ENCODE results near the gene TMF1.

Gene TMF1

GRCh38 chr3:69092030-69092516, 39.9 kb upstream of the TMF1 start:
- CTCF ChIA-PET, result interaction anchor here (0.9 to 5.2 kb wide), 3 partner anchors 9 to 214 kb away, joined by 4 to 19 read pairs (median 6); no protein-coding TSS in a partner anchor

GRCh38 chr3:69091389-69092029, 39.4 kb upstream of the TMF1 start:
- ChIA-PET POLR2A (interaction anchor here (0.9 to 2.0 kb wide), 2 partner anchors 9 to 39 kb away, joined by 3 to 26 read pairs; partner anchors contain the start of gene TMF1), CTCF (interaction anchor here (0.9 to 5.2 kb wide), 3 partner anchors 10 to 215 kb away, joined by 4 to 19 read pairs (median 6); no protein-coding TSS in a partner anchor)
- no peak for TF ChIP-seq CTCF (IDR thresholded peaks at IDR 0.05; ENCODE audit: control extremely low read depth, extremely low read depth, low read depth, missing control alignments)
- no peak for DNase-seq (ENCODE audit: extremely low spot score)

More at GRCh38 chr3:69092030-69092516, 39.9 kb upstream of the TMF1 start:
- TF ChIP-seq CTCF (IDR thresholded peaks at IDR 0.05; ENCODE audit: control extremely low read depth, extremely low read depth, low read depth, missing control alignments), result no peak
- POLR2A ChIA-PET, result interaction anchor here (0.9 to 2.0 kb wide), 2 partner anchors 9 to 40 kb away, joined by 3 to 26 read pairs; partner anchors contain the start of gene TMF1
- DNase-seq (ENCODE audit: extremely low spot score), result no peak

GRCh38 chr3:69090021-69090420, 37.9 kb upstream of the TMF1 start:
- CTCF ChIA-PET, result interaction anchor here (1.0 to 2.3 kb wide), 5 partner anchors 9 to 217 kb away, joined by 3 to 6 read pairs (median 5); no protein-coding TSS in a partner anchor
- no peak for DNase-seq (ENCODE audit: extremely low spot score)
- no peak for TF ChIP-seq CTCF (IDR thresholded peaks at IDR 0.05; ENCODE audit: control extremely low read depth, extremely low read depth, low read depth, missing control alignments)
- POLR2A ChIA-PET, result interaction anchor here (0.6 kb wide), 1 partner anchor 41 kb away, joined by 3 read pairs; no protein-coding TSS in a partner anchor

GRCh38 chr3:69088063-69088462, 35.9 kb upstream of the TMF1 start:
- ChIA-PET POLR2A (no interaction called here), CTCF (no interaction called here)
- DNase-seq (ENCODE audit: extremely low spot score), result no peak
- TF ChIP-seq CTCF (IDR thresholded peaks at IDR 0.05; ENCODE audit: control extremely low read depth, extremely low read depth, low read depth, missing control alignments), result no peak

GRCh38 chr3:69087030-69087791, 35.1 kb upstream of the TMF1 start:
- no peak for DNase-seq (ENCODE audit: extremely low spot score)

More at GRCh38 chr3:69087030-69087791, 35.1 kb upstream of the TMF1 start:
- no peak for TF ChIP-seq CTCF (IDR thresholded peaks at IDR 0.05; ENCODE audit: control extremely low read depth, extremely low read depth, low read depth, missing control alignments)
- ChIA-PET POLR2A (no interaction called here), CTCF (interaction anchor here (1.4 to 1.9 kb wide), 4 partner anchors 8 to 33 kb away, joined by 3 to 5 read pairs (median 4); no protein-coding TSS in a partner anchor)
